ENCODE data around the gene CREB3L2. TPM values are rescaled to one million over a fixed set of nuclear protein-coding genes. Genes with fewer than 3 reads are reported as not detected.

Gene CREB3L2
- total and polyA plus RNA-seq, 8 donors = 6.6 to 38.4 (median 32.2) TPM

DNA sequence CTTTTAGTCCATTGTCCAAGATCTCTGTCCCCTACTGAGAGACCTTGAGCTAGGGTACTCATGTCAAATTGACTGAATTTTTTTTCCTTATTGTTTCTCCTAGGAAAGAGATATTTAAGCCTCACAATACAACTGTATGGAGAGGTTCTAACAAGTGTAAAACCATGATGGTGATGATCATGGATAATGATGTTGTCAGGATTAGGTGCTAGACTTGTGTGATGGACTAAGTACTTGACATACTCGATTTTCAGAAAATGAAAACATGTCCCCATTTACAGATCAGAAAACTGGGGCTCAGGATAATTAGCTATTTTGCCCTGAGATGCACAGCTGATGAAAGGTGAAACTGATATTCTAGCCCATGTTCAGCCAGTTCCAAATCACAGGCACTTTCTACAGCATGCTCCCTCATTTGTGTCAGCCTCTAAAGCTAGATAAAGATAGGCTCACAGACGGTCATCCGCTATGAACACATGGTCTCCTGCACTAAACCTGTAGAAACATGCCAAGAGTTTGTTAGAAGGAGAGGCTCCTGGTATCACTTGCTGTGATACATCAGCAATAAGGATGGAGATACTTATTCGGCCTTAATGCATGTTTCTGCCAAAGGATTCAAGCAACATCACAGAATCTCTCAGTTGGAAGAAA, 67.6 kb downstream of the CREB3L2 start:
- Histone ChIP-seq H3K27me3 (no peaks in the 10 kb centered on the region), H3K9me3 (no peaks in the 10 kb centered on the region), H3K4me1 (peaks cover 16 to 43% (median 17%) of the 10 kb centered on the region in 3 donors), H3K36me3 (no peaks in the 10 kb centered on the region), H3K4me3 (no peak overlapping the region), H3K27ac (peak overlapping the region in 1 of 4 donors; percentile 46)
- FAIRE-seq (no peak), ATAC-seq (no peak), DNase-seq (no peak)
- 73 to 82% methylated on average over 4 of the region's 4 CpGs for WGBS, 2 donors
- TF ChIP-seq CTCF (IDR thresholded peaks at IDR 0.05) = no peak
- intact Hi-C loops (cut with DNase I) = no loop called here

- Histone ChIP-seq H3K27me3 (no peaks in the 10 kb centered on the region), H3K27ac (peak overlapping the region in 2 of 4 donors; percentile 46 to 51), H3K9me3 (no peaks in the 10 kb centered on the region), H3K4me1 (peaks cover 16 to 43% (median 17%) of the 10 kb centered on the region in 3 donors), H3K36me3 (no peaks in the 10 kb centered on the region), H3K4me3 (no peak overlapping the region)
- no peak for DNase-seq
- no peak for TF ChIP-seq CTCF (IDR thresholded peaks at IDR 0.05)
- no peak for FAIRE-seq
- ATAC-seq = peak; percentile 17 to 54 (median 36)
- intact Hi-C loops (cut with DNase I) = no loop called here
- 56 to 62% methylated on average over 11 of the region's 11 CpGs for WGBS, 2 donors
Observed at GRCh38 chr7:137933270-137934017, 68.4 kb downstream of the CREB3L2 start.

GRCh38 chr7:137932881-137933269, 69.0 kb downstream of the CREB3L2 start:
- no peak for TF ChIP-seq CTCF (IDR thresholded peaks at IDR 0.05)
- Histone ChIP-seq H3K4me3 (no peak overlapping the region), H3K4me1 (peaks cover 16 to 43% (median 17%) of the 10 kb centered on the region in 3 donors), H3K36me3 (peaks cover 0 to 1% (median 0%) of the 10 kb centered on the region in 3 donors), H3K9me3 (no peaks in the 10 kb centered on the region), H3K27me3 (no peaks in the 10 kb centered on the region), H3K27ac (peak overlapping the region in 2 of 4 donors; percentile 46 to 51)
- WGBS, 2 donors = 41 to 47% methylated on average over 5 of the region's 5 CpGs
- intact Hi-C loops (cut with DNase I) = no loop called here
- ATAC-seq (peak; percentile 26 to 67 (median 62)), FAIRE-seq (no peak), DNase-seq (no peak)

DNA sequence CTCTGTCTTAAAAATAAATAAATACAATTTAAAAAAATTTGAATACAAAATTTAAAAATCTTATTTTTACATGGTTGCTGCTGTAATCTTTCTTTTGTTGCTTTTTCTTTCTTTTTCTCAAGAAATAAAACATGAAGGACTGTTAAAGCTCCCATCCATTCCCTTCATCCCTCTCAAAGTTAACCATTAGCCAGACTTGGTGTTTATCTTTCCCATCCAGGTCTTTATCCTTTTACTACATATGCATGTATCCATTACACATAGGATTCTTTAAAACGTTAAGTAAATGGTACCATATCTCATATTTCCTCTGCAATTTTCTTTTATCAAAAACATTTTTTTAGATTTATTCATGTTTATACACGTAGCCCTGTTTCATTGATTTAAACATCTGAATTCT, 70.1 kb downstream of the CREB3L2 start:
- no peak for TF ChIP-seq CTCF (IDR thresholded peaks at IDR 0.05)
- 34 to 35% methylated on average over 2 of the region's 2 CpGs for WGBS, 2 donors
- ATAC-seq = peak in 3 of 4 donors; percentile 47 to 58 (median 49)
- H3K27me3 ChIP-seq = no peaks in the 10 kb centered on the region
- no peak for FAIRE-seq
- H3K27ac ChIP-seq = no peak overlapping the region
- DNase-seq = no peak
- H3K36me3 ChIP-seq = peaks cover 0 to 7% (median 0%) of the 10 kb centered on the region in 3 donors
- H3K4me1 ChIP-seq = peaks cover 8 to 34% (median 17%) of the 10 kb centered on the region in 3 donors
- intact Hi-C loops (cut with DNase I) = no loop called here
- no peak overlapping the region for H3K4me3 ChIP-seq
- H3K9me3 ChIP-seq = no peaks in the 10 kb centered on the region
